NCI-H1694 treated with DMSO at 0.1 percent for 48 hours (cell line): ENCODE results near the gene TLDC2.
"Not testable (repeated sequence)": the region's sequence is repeated elsewhere in the genome, so short reads cannot be mapped to it uniquely, and the experiment has no call there.

Experiments
- DNase-seq: peaks from one replicate; lab custom pipeline; 2025; lab: John Stamatoyannopoulos, UW

TLDC2 gene

GRCh38 chr20:36916199-36916598 is 40.3 kb downstream of the TLDC2 start:
- no peak for DNase-seq

GRCh38 chr20:36917240-36917639 is 41.3 kb downstream of the TLDC2 start:
- no peak for DNase-seq

GRCh38 chr20:36917943-36918342 is 42.0 kb downstream of the TLDC2 start:
- no peak for DNase-seq

GRCh38 chr20:36919715-36920333 is 43.9 kb downstream of the TLDC2 start:
- DNase-seq: peak; percentile 48

- DNase-seq: no peak
Measured at GRCh38 chr20:36920334-36920730, 44.4 kb downstream of the TLDC2 start.

GRCh38 chr20:36924167-36925045 is 48.5 kb downstream of the TLDC2 start:
- DNase-seq: no peak

- DNase-seq: no peak
Measured at GRCh38 chr20:36925234-36925633, 49.3 kb downstream of the TLDC2 start.

- DNase-seq: no peak
Measured at GRCh38 chr20:36926653-36927200, 50.8 kb downstream of the TLDC2 start.

- DNase-seq: no peak
Measured at GRCh38 chr20:36927704-36928103, 51.8 kb downstream of the TLDC2 start.

GRCh38 chr20:36929290-36929689 is 53.4 kb downstream of the TLDC2 start:
- DNase-seq: no peak

- no peak for DNase-seq
Measured at GRCh38 chr20:36929691-36930090, 53.8 kb downstream of the TLDC2 start.

- not testable (repeated sequence) for DNase-seq
Measured at GRCh38 chr20:36932067-36932466, 56.1 kb downstream of the TLDC2 start.

GRCh38 chr20:36932476-36933426 is 56.8 kb downstream of the TLDC2 start:
- DNase-seq: no peak

GRCh38 chr20:36933571-36933970 is 57.6 kb downstream of the TLDC2 start:
- DNase-seq: not testable (repeated sequence)

- DNase-seq: no peak
Measured at GRCh38 chr20:36936341-36936740, 60.4 kb downstream of the TLDC2 start.

- DNase-seq: not testable (repeated sequence)
Measured at GRCh38 chr20:36936761-36937401, 60.9 kb downstream of the TLDC2 start.

GRCh38 chr20:36937402-36937770 is 61.4 kb downstream of the TLDC2 start:
- no peak for DNase-seq

GRCh38 chr20:36941401-36941835 is 65.5 kb downstream of the TLDC2 start:
- no peak for DNase-seq
